Measurements from ENCODE around the gene GPC5.

GRCh38 chr13:92591117-92591516 is 1192.7 kb downstream of the GPC5 start:
- no peak for TF ChIP-seq CTCF (conservative IDR thresholded peaks at IDR 0.05; ENCODE audit: low read length)
- no peak for TF ChIP-seq EZH2phosphoT487 (IDR thresholded peaks at IDR 0.05; ENCODE audit: borderline replicate concordance, low read depth, low read length)

All from OCI-LY7 (cell line).